Glomerular endothelial cell (primary cell): ENCODE data around the gene GPC1. TPM values are rescaled to one million over a fixed set of nuclear protein-coding genes. Genes with fewer than 3 reads are reported as not detected.

Experiments
- DNase-seq: peaks from one replicate; pipeline ENCODE4 v3.0.0-alpha.2; 2011; ENCODE audit warnings: low read depth, low spot score; ENCODE audit errors: extremely low read depth
- total RNA-seq: library from RNA; depleted of rRNA; stranded (reverse); fragments of >200 nt; gene quantifications from 2 replicates; pipeline ENCODE4 v1.2.3, GENCODE V29; 2015

Gene GPC1
- total RNA-seq, 1 donor from 2014 or later, result 141 TPM

GRCh38 chr2:240511351-240512108 is 76.1 kb downstream of the GPC1 start:
- no peak for DNase-seq

- DNase-seq, result no peak
Measured at GRCh38 chr2:240512109-240512485, 76.6 kb downstream of the GPC1 start.

GRCh38 chr2:240512666-240513535 is 77.4 kb downstream of the GPC1 start:
- DNase-seq, result no peak

- no peak for DNase-seq
Measured at GRCh38 chr2:240513549-240514287, 78.3 kb downstream of the GPC1 start.

GRCh38 chr2:240514631-240515030 is 79.2 kb downstream of the GPC1 start:
- no peak for DNase-seq

GRCh38 chr2:240517342-240517741 is 81.9 kb downstream of the GPC1 start:
- DNase-seq, result no peak

Other genes starting within 250 kb of the GPC1 start
- gene ANKMY1, start 122.3 kb downstream of the GPC1 start, total RNA-seq, result 7.1 and 8.3 TPM in 2 replicates
- gene DUSP28, start 124.7 kb downstream of the GPC1 start, total RNA-seq, result 1.8 and 3.1 TPM in 2 replicates
- 108 and 141 TPM in 2 replicates for gene RNPEPL1, start 132.8 kb downstream of the GPC1 start, total RNA-seq
- 23.3 and 32.1 TPM in 2 replicates for gene CAPN10, start 151.1 kb downstream of the GPC1 start, total RNA-seq
- gene GPR35, start 189.8 kb downstream of the GPC1 start, total RNA-seq, result 0.23 and 0.24 TPM in 2 replicates
- gene AQP12B, start 247.2 kb downstream of the GPC1 start, total RNA-seq, result not detected in 2 replicates